ENCODE measurements around the gene MLX.
A peak's percentile ranks its signal among the peaks of the same experiment; 100 is the strongest.

MLX gene

DNA sequence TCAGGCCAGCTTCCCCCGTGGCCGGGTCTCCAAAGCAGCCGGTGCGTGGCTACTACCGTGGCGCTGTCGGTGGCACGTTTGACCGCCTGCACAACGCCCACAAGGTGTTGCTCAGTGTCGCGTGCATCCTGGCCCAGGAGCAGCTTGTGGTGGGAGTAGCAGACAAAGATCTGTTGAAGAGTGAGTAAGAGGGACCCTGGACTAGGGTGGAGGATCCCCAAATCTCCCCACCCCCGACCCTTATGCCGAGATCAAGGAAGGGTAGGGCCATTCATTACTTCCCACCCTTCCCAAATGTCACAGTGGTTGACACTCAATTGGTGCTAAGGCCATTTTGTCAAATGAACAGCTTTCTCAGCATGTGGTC is 3.8 kb upstream of the MLX start:
- TF ChIP-seq, protein P1, sequence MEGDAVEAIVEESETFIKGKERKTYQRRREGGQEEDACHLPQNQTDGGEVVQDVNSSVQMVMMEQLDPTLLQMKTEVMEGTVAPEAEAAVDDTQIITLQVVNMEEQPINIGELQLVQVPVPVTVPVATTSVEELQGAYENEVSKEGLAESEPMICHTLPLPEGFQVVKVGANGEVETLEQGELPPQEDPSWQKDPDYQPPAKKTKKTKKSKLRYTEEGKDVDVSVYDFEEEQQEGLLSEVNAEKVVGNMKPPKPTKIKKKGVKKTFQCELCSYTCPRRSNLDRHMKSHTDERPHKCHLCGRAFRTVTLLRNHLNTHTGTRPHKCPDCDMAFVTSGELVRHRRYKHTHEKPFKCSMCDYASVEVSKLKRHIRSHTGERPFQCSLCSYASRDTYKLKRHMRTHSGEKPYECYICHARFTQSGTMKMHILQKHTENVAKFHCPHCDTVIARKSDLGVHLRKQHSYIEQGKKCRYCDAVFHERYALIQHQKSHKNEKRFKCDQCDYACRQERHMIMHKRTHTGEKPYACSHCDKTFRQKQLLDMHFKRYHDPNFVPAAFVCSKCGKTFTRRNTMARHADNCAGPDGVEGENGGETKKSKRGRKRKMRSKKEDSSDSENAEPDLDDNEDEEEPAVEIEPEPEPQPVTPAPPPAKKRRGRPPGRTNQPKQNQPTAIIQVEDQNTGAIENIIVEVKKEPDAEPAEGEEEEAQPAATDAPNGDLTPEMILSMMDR (conservative IDR thresholded peaks at IDR 0.05) = no peak
- peak overlapping the region; percentile 79 for H3K27ac ChIP-seq

DNA sequence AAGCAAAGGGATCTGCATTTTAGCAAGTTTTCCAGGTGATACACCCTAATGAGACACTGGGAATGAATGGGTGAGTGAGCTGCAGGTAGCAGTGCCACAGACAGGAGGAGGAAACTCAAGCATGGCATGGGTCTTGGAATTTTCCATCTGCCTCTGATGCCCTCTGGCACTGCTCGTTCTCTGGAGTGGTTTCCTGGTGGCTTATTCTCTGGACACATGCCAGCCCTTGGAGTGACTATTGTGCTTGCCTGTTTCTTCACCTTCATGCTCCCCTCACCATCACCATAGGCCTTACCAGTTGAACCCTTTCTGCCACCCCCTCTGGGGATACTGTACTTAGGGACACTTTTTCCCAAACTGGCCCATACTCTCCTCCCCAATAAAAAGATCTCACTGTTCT is 3.4 kb upstream of the MLX start:
- TF ChIP-seq, protein P1 (conservative IDR thresholded peaks at IDR 0.05) = no peak

DNA sequence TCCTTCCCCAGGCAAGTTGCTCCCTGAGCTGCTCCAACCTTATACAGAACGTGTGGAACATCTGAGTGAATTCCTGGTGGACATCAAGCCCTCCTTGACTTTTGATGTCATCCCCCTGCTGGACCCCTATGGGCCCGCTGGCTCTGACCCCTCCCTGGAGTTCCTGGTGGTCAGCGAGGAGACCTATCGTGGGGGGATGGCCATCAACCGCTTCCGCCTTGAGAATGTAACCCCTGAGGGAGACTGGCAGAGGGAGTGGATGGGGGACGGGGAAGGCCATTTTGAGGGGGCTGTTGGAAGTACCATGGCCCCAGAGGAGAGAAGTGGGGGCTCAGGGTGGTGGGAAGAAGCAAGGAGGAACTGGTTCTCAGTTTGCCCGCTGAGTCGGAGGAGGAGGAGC is 3.0 kb upstream of the MLX start:
- H3K27ac ChIP-seq = peak overlapping the region; percentile 79; the same call in 1 of the 2 replicates
- TF ChIP-seq, protein P1 (conservative IDR thresholded peaks at IDR 0.05) = no peak

More for the DNA sequence above, 3.4 kb upstream of the MLX start:
- peak overlapping the region; percentile 79 for H3K27ac ChIP-seq

DNA sequence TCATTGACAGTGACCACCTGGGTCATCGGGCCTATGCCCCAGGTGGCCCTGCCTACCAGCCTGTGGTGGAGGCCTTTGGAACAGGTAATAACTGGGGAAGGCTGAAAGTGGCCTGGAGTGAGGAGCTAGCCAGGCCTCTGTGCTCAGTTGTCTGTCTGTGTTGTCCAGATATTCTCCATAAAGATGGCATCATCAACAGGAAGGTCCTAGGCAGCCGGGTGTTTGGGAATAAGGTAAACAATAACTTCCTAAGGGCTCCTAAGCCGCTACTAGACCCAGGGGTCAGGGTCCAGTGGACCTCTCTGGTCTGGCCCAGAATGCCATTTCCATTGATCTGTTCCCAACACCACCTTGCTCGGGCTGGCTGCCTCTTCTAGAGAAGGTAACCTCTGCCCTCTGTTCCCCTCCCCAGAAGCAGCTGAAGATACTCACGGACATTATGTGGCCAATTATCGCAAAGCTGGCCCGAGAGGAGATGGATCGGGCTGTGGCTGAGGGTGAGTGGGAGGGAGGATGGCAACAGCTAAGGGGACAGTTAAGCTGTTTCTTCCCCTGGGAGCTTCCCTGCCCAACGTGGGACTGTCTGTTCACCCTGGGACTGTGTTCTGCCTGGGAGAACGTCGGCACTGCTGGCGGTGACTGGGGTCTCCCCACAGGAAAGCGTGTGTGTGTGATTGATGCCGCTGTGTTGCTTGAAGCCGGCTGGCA is 1.9 kb upstream of the MLX start:
- peak overlapping the region; percentile 79; the same call in 1 of the 2 replicates for H3K27ac ChIP-seq
- TF ChIP-seq, protein P1 (conservative IDR thresholded peaks at IDR 0.05) = no peak

DNA sequence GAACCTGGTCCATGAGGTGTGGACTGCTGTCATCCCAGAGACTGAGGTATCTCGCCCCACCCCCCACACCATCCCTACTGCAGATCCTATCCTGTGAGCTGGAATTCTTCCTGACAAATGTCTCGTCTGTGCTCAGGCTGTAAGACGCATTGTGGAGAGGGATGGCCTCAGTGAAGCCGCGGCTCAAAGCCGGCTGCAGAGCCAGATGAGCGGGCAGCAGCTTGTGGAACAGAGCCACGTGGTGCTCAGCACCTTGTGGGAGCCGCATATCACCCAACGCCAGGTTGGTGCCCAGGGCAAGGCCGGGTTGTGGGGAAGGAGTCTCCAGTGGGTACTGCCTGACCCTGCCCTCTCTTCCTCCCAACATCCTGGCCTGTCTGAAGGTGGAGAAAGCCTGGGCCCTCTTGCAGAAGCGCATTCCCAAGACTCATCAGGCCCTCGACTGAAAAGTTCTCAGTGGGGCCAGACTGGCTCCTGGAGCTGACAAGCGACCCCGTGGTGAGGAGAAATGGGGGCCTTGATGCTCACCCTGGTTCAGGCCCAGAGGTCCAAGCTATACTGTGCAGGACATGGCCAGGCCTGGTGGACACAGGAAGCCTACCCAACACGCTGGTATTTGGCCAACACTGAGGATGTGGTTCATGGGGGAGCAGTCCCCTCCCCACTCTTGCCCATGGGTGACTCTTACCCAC is 1.2 kb upstream of the MLX start:
- TF ChIP-seq, protein P1 (conservative IDR thresholded peaks at IDR 0.05) = no peak
- H3K27ac ChIP-seq = peak overlapping the region; percentile 82

DNA sequence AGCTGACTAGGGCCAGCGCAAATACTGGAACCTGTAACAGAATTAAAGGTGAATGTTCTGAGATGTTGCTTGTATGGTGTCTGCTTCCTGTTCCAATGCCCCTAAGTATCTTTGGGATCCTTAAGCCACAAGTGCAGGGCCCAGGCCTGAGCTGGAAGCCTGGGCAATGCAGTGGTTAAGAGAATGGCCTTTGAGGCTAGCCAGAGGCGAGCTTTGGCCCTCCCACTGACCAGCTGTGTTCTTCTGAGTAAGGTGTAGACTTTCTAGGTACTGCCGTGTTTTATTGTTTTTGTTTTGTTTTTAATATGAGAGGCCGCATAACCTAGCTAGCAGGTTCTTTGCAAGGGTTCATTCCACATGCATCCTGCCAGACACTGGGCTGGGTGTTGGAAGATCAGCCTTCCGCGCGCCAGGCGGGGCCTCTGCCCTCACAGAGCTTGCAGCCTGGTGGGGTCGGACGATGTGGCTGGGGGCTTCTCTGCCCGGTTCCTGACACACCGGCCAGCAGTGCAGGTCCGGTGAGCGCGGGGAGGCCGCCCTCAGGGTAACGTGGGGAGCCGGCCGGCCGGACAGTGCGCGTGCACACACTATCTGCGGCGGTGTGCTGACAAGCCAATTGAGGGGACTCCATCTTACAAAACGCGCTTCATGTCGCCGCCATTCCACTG is 551 bp upstream of the MLX start:
- TF ChIP-seq, protein P1 (conservative IDR thresholded peaks at IDR 0.05) = no peak
- peak overlapping the region; percentile 82 for H3K27ac ChIP-seq
